GM21423 (cell line): Measurements from ENCODE around the gene NUBPL.

Experiments
- ATAC-seq: cut with Tn5 transposase; IDR thresholded peaks from one replicate; pipeline ENCODE4 v1.9.1; 2021; ENCODE audit warnings: mild to moderate bottlenecking, moderate library complexity; ENCODE audit not compliant: unreplicated experiment

Gene NUBPL

DNA sequence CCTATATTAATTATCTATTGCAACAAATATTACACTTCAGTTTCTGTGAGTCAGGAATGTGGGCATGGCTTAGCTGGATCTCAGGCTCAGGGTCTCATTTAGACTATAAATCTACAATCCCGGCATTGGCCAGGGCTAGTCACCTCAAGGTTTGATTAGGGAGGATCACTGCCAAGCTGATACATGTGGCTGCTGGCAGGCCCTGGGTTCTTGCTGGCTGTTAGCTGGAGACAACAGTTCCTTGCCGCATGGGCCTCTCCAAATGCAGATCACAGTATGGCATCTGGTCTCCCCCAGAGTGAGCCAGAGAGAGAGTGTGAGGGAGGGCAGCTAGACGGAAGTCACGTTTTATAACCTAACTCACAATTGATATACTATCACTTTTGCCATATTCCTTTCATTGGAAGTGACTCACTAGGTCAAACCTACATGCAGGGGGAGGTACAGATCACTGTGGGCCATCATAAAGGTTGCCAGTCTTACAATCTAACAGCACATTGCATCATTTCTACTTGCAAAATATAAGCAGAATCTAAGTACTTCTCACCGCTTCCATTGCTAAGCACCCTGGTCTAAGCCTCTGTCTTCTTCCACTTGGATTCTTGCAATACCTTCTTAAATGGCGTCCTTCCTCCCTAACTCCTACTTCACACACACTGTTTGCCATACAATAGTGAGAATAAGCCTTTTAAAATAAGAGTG, 341.9 kb downstream of the NUBPL start:
- no peak for ATAC-seq

DNA sequence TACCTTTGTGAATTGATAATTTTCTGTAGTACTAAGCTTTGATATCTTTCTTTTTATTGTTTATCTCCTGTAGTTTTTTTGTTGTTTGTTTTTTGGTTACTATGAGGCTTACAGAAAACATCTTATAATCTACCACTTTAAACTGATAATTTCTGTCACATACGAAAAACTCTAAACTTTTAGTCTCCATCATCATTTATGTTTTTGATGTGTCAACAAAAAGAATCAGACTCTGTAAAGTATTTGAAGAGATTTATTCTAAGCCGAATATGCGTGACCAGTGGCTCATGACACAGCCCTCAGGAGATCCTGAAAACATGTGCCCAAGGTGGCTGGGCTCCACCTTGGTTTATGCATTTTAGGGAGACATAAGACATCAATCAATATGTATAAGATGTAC, 348.8 kb downstream of the NUBPL start:
- ATAC-seq, result no peak
